OCI-LY3 (cell line): Measurements from ENCODE around the gene PRKAG3.

Experiments used
- CTCF ChIP-seq: fragments of 200-600, 300-600 bp; sonication (generic); IDR thresholded peaks from 2 replicates; pipeline ENCODE4 v1.5.1; 2014; ENCODE audit warnings: antibody characterized with exemption, low read length, low read depth
- EZH2phosphoT487 ChIP-seq: fragments of 200-600 bp; shearing (Covaris generic); IDR thresholded peaks from 2 replicates; pipeline ENCODE4 v1.6.1; 2018; ENCODE audit warnings: antibody characterized with exemption, mixed run types, low read depth

GRCh38 chr2:218852911-218853667, 21.5 kb upstream of the PRKAG3 start:
- no peak for TF ChIP-seq EZH2phosphoT487
- peak; percentile 77 for TF ChIP-seq CTCF
